ENCODE measurements around the gene MLLT6. TPM values are rescaled to one million over a fixed set of nuclear protein-coding genes. Genes with fewer than 3 reads are reported as not detected.
A peak's percentile ranks its signal among the peaks of the same experiment; 100 is the strongest.

MLLT6 gene
- total and polyA plus RNA-seq, 2 of the 13 experiments (the other 11 are each of a cell fraction or from before 2014, with no cell fraction given): 50.7 to 69.5 TPM

DNA sequence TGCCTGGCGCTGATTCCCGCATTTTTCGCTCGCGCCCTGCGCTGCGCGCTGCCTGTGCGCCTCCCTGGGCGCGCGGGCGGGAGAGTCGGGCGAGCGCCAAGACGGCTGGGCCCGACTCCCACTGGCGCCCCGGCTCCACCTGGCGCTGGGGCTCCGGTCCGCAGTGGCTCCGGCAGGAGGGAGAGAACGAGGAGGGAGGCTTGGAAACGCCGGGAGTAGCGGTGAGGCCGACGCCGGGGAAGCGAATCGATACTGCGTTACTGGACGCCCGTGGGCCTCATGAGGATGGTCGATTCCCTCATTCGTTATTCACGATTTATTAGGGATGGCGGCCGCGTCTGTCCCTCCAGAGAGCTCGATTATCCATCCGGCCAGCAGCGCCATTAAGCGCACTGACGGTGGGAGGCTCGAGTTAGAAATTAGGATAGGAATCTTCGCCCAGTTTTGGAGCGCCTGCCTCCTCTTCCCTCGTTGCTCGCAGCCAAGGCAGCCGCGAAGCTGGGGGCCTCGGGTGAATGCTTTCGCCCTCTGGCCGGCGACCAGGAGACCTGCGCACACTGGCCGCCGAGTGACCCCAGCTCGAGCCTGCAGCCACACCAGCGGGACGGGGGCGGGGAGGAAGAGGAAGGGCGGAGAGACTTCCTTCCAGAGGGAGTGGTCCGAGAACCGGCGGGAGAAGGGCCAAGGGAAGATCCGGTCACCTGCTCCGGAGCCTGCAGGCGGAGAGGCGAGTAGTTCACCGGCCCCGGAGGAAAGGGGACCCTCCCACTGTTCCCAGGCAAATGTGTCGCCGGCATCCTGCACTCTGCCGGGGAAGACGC lies 44.4 kb downstream of the MLLT6 start (continued):
- TF ChIP-seq PHB2 (IDR thresholded peaks at IDR 0.05; ENCODE audit: partially characterized antibody) (no peak), ARNT2 (CRISPR knock-in tag; IDR thresholded peaks at IDR 0.05; ENCODE audit: low read depth) (peak; percentile 11; the same call in 1 of the 2 replicates), SRSF1 (optimal IDR thresholded peaks at IDR 0.05; ENCODE audit: low read depth, low read length) (peak; percentile 44), GTF2F1 (IDR thresholded peaks at IDR 0.05; ENCODE audit: low read length) (no peak), EED (CRISPR knock-in tag; IDR thresholded peaks at IDR 0.05) (peak; percentile 43; the same call in 1 of the 2 replicates), ZNF761 (CRISPR knock-in tag; conservative IDR thresholded peaks at IDR 0.05) (peak; percentile 82), ZNF232 (CRISPR knock-in tag; IDR thresholded peaks at IDR 0.05; ENCODE audit: borderline replicate concordance) (peak; percentile 92), U2AF1 (optimal IDR thresholded peaks at IDR 0.05; ENCODE audit: low read depth, low read length) (peak; percentile 48), RNF2 (conservative IDR thresholded peaks at IDR 0.05; ENCODE audit: low read depth) (0 out of 2 replicates have a peak, but pooled peaks have one; percentile 51), ZNF180 (CRISPR knock-in tag; IDR thresholded peaks at IDR 0.05; ENCODE audit: borderline replicate concordance, low read depth) (0 out of 2 replicates have a peak, but pooled peaks have one; percentile 20), ZBTB3 (CRISPR knock-in tag; IDR thresholded peaks at IDR 0.05; ENCODE audit: borderline replicate concordance, low read depth) (no peak; the same call in 1 of the 2 replicates), ZNF251 (CRISPR knock-in tag; IDR thresholded peaks at IDR 0.05) (no peak), PITX1 (CRISPR knock-in tag; IDR thresholded peaks at IDR 0.05) (peak; percentile 74)
- TF ChIP-seq, protein P1, sequence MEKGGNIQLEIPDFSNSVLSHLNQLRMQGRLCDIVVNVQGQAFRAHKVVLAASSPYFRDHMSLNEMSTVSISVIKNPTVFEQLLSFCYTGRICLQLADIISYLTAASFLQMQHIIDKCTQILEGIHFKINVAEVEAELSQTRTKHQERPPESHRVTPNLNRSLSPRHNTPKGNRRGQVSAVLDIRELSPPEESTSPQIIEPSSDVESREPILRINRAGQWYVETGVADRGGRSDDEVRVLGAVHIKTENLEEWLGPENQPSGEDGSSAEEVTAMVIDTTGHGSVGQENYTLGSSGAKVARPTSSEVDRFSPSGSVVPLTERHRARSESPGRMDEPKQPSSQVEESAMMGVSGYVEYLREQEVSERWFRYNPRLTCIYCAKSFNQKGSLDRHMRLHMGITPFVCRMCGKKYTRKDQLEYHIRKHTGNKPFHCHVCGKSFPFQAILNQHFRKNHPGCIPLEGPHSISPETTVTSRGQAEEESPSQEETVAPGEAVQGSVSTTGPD (CRISPR knock-in tag; IDR thresholded peaks at IDR 0.05): peak; percentile 39
- TF ChIP-seq, protein P2, sequence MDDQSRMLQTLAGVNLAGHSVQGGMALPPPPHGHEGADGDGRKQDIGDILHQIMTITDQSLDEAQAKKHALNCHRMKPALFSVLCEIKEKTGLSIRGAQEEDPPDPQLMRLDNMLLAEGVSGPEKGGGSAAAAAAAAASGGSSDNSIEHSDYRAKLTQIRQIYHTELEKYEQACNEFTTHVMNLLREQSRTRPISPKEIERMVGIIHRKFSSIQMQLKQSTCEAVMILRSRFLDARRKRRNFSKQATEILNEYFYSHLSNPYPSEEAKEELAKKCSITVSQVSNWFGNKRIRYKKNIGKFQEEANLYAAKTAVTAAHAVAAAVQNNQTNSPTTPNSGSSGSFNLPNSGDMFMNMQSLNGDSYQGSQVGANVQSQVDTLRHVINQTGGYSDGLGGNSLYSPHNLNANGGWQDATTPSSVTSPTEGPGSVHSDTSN (CRISPR knock-in tag; IDR thresholded peaks at IDR 0.05; ENCODE audit: borderline replicate concordance): 0 out of 2 replicates have a peak, but pooled peaks have one; percentile 14
- TF ChIP-seq, protein P3, sequence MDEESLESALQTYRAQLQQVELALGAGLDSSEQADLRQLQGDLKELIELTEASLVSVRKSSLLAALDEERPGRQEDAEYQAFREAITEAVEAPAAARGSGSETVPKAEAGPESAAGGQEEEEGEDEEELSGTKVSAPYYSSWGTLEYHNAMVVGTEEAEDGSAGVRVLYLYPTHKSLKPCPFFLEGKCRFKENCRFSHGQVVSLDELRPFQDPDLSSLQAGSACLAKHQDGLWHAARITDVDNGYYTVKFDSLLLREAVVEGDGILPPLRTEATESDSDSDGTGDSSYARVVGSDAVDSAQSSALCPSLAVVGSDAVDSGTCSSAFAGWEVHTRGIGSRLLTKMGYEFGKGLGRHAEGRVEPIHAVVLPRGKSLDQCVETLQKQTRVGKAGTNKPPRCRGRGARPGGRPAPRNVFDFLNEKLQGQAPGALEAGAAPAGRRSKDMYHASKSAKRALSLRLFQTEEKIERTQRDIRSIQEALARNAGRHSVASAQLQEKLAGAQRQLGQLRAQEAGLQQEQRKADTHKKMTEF (CRISPR knock-in tag; IDR thresholded peaks at IDR 0.05): peak; percentile 85; the same call in 1 of the 2 replicates
- TF ChIP-seq, protein P4, sequence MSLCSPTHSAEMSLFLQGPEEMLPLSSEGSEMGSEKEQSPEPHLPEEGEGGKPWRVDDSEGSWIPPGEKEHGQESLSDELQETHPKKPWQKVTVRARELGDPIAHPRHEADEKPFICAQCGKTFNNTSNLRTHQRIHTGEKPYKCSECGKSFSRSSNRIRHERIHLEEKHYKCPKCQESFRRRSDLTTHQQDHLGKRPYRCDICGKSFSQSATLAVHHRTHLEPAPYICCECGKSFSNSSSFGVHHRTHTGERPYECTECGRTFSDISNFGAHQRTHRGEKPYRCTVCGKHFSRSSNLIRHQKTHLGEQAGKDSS (CRISPR knock-in tag; IDR thresholded peaks at IDR 0.05; ENCODE audit: borderline replicate concordance, low read depth): peak; percentile 76; the same call in 1 of the 2 replicates
- TF ChIP-seq, protein P5, sequence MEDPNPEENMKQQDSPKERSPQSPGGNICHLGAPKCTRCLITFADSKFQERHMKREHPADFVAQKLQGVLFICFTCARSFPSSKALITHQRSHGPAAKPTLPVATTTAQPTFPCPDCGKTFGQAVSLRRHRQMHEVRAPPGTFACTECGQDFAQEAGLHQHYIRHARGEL (CRISPR knock-in tag; IDR thresholded peaks at IDR 0.05): no peak

All from HepG2 (cell line).